Neuronal stem cell (in vitro differentiated cells): ENCODE data around the gene MCC.

Experiments
- DNase-seq: peaks from one replicate; pipeline ENCODE4 v3.0.0-alpha.2; 2013; ENCODE audit warnings: low spot score
- H2AFZ ChIP-seq: one replicate; pipeline ENCODE4 v1.6.1; 2013; ENCODE audit warnings: mild to moderate bottlenecking, low read length, inconsistent platforms
- H2AK5ac ChIP-seq: 2 replicates; pipeline ENCODE4 v1.6.1; 2013; ENCODE audit warnings: low read depth, mild to moderate bottlenecking, inconsistent platforms, low read length, moderate library complexity, mixed read lengths
- H2BK120ac ChIP-seq: 2 replicates; pipeline ENCODE4 v1.6.1; 2013; ENCODE audit warnings: low read depth, mild to moderate bottlenecking, inconsistent platforms, low read length, moderate library complexity, mixed read lengths
- H2BK12ac ChIP-seq: one replicate; pipeline ENCODE4 v1.6.1; 2013; ENCODE audit warnings: low read length, inconsistent platforms
- H2BK15ac ChIP-seq: 2 replicates; pipeline ENCODE4 v1.6.1; 2013; ENCODE audit warnings: mild to moderate bottlenecking, low read length, inconsistent platforms, mixed read lengths
- H2BK5ac ChIP-seq: one replicate; pipeline ENCODE4 v1.6.1; 2013; ENCODE audit warnings: inconsistent platforms, mild to moderate bottlenecking, low read length, moderate library complexity
- H3K14ac ChIP-seq: one replicate; pipeline ENCODE4 v1.6.1; 2013; ENCODE audit warnings: low read length, inconsistent platforms
- H3K18ac ChIP-seq: 2 replicates; pipeline ENCODE4 v1.6.1; 2013; ENCODE audit warnings: low read length, inconsistent platforms
- H3K23ac ChIP-seq: 2 replicates; pipeline ENCODE4 v1.6.1; 2013; ENCODE audit warnings: low read depth, mild to moderate bottlenecking, mixed read lengths, low read length, inconsistent platforms; ENCODE audit not compliant: poor library complexity
- H3K27ac ChIP-seq: replicated peaks from 3 replicates; pipeline ENCODE4 v1.5.1; 2013; ENCODE audit warnings: low read length, inconsistent platforms
- H3K27me3 ChIP-seq, 3 experiments: 2 replicates each; pipeline ENCODE4 v1.6.1; 2013; ENCODE audit warnings: low read length in 3 of 3, mild to moderate bottlenecking in 2 of 3, inconsistent platforms in 1 of 3, low read depth in 1 of 3, mixed read lengths in 1 of 3, moderate library complexity in 1 of 3; ENCODE audit not compliant: control insufficient read depth in 3 of 3, insufficient read depth in 3 of 3
- H3K36me3 ChIP-seq, 2 donors: replicated peaks in 1 of 2; 2 replicates each; pipeline ENCODE4 v1.6.1; 2013; ENCODE audit warnings: low read length in 2 of 2; ENCODE audit not compliant: control insufficient read depth in 2 of 2, insufficient read depth in 2 of 2
- H3K4ac ChIP-seq: 2 replicates; pipeline ENCODE4 v1.6.1; 2013; ENCODE audit warnings: inconsistent platforms, mild to moderate bottlenecking, low read length, moderate library complexity
- H3K4me1 ChIP-seq, 2 donors: 1 replicate in 1 of 2; 2 replicates in 1 of 2; pipeline ENCODE4 v1.6.1; 2013; ENCODE audit warnings: low read length in 2 of 2, low read depth in 1 of 2; ENCODE audit not compliant: control insufficient read depth in 2 of 2, insufficient read depth in 1 of 2
- H3K4me2 ChIP-seq: one replicate; pipeline ENCODE4 v1.6.1; 2013; ENCODE audit warnings: mild to moderate bottlenecking, low read length, inconsistent platforms; ENCODE audit not compliant: insufficient read depth, poor library complexity, severe bottlenecking
- H3K4me3 ChIP-seq, 2 donors: 2 replicates each; pipeline ENCODE4 v1.5.1; 2013; ENCODE audit warnings: low read length in 2 of 2, mild to moderate bottlenecking in 2 of 2, inconsistent platforms in 1 of 2, moderate library complexity in 1 of 2
- H3K79me1 ChIP-seq: one replicate; pipeline ENCODE4 v1.6.1; 2013; ENCODE audit warnings: low read depth, mild to moderate bottlenecking, inconsistent platforms, low read length, moderate library complexity
- H3K9ac ChIP-seq: one replicate; pipeline ENCODE4 v1.6.1; 2013; ENCODE audit warnings: mild to moderate bottlenecking, low read depth, low read length, inconsistent platforms; ENCODE audit not compliant: poor library complexity
- H3K9me3 ChIP-seq, 2 donors: replicated peaks in 1 of 2; 2 replicates each; pipeline versions ENCODE3 to v1.6.1; 2013; ENCODE audit warnings: low read length in 2 of 2, mild to moderate bottlenecking in 2 of 2, inconsistent platforms in 1 of 2, low read depth in 1 of 2, mixed read lengths in 1 of 2, moderate library complexity in 1 of 2; ENCODE audit not compliant: control insufficient read depth in 2 of 2, insufficient read depth in 1 of 2
- H4K8ac ChIP-seq: one replicate; pipeline ENCODE4 v1.6.1; 2013; ENCODE audit warnings: low read depth, mild to moderate bottlenecking, inconsistent platforms, low read length, moderate library complexity
- H4K91ac ChIP-seq: one replicate; pipeline ENCODE4 v1.6.1; 2013; ENCODE audit warnings: low read length, low read depth, mild to moderate bottlenecking, inconsistent platforms; ENCODE audit not compliant: poor library complexity
- WGBS, 2 donors: extraction: QIAGEN DNeasy Blood & Tissue Kit; methylation state at CpG; one replicate each; pipeline ENCODE4 v1.1.7; 2013; ENCODE audit warnings: missing lambda C conversion rate in 2 of 2, mixed read lengths in 1 of 2; ENCODE audit not compliant: insufficient read length in 2 of 2, insufficient replicate concordance in 1 of 2; ENCODE audit errors: extremely low coverage in 2 of 2; 5-methylcytosine and 5-hydroxymethylcytosine counted together

Gene MCC

GRCh38 chr5:113233606-113234005 lies 254.6 kb downstream of the MCC start:
- H3K27ac ChIP-seq: no peak overlapping the region
- H3K27me3 ChIP-seq: no peaks in the 10 kb centered on the region
- no peaks in the 10 kb centered on the region for H3K79me1 ChIP-seq
- H3K4me2 ChIP-seq: no peak overlapping the region
- DNase-seq: no peak
- no peaks in the 10 kb centered on the region for H3K36me3 ChIP-seq
- no CpG with 5 or more reads among the region's 1 CpG for WGBS, 2 donors
- no peak overlapping the region for H4K91ac ChIP-seq
- H2BK5ac ChIP-seq: no peak overlapping the region
- no peak overlapping the region for H4K8ac ChIP-seq
- no peak overlapping the region for H2AK5ac ChIP-seq
- H2BK120ac ChIP-seq: no peak overlapping the region
- no peak overlapping the region for H3K4ac ChIP-seq
- peaks cover 0 to 5% of the 10 kb centered on the region in 2 donors for H3K4me1 ChIP-seq
- no peak overlapping the region for H2BK12ac ChIP-seq
- no peak overlapping the region for H2AFZ ChIP-seq
- no peak overlapping the region for H3K14ac ChIP-seq
- no peaks in the 10 kb centered on the region for H3K9me3 ChIP-seq
- H3K9ac ChIP-seq: no peak overlapping the region
- no peak overlapping the region for H3K18ac ChIP-seq
- H3K4me3 ChIP-seq: no peak overlapping the region
- H3K23ac ChIP-seq: no peak overlapping the region
- no peak overlapping the region for H2BK15ac ChIP-seq

- H3K18ac ChIP-seq: no peak overlapping the region
- no peaks in the 10 kb centered on the region for H3K27me3 ChIP-seq
- H2AFZ ChIP-seq: no peak overlapping the region
- H2BK15ac ChIP-seq: no peak overlapping the region
- H2BK120ac ChIP-seq: no peak overlapping the region
- H3K4me2 ChIP-seq: no peak overlapping the region
- WGBS, 2 donors: no CpG with 5 or more reads among the region's 2 CpGs
- no peak overlapping the region for H2AK5ac ChIP-seq
- H3K4me1 ChIP-seq: peaks cover 0 to 2% of the 10 kb centered on the region in 2 donors
- H2BK12ac ChIP-seq: no peak overlapping the region
- H4K91ac ChIP-seq: no peak overlapping the region
- H3K36me3 ChIP-seq: no peaks in the 10 kb centered on the region
- H3K9me3 ChIP-seq: no peaks in the 10 kb centered on the region
- H3K79me1 ChIP-seq: no peaks in the 10 kb centered on the region
- DNase-seq: no peak
- H3K9ac ChIP-seq: no peak overlapping the region
- no peak overlapping the region for H2BK5ac ChIP-seq
- no peak overlapping the region for H4K8ac ChIP-seq
- H3K4ac ChIP-seq: no peak overlapping the region
- no peak overlapping the region for H3K23ac ChIP-seq
- H3K4me3 ChIP-seq: no peak overlapping the region
- H3K27ac ChIP-seq: no peak overlapping the region
- H3K14ac ChIP-seq: no peak overlapping the region
Observed at GRCh38 chr5:113232667-113233066, 255.6 kb downstream of the MCC start.

GRCh38 chr5:113232221-113232620 lies 256.0 kb downstream of the MCC start:
- no CpG with 5 or more reads among the region's 2 CpGs for WGBS, 2 donors
- DNase-seq: no peak
- no peak overlapping the region for H4K8ac ChIP-seq
- H3K18ac ChIP-seq: no peak overlapping the region
- H3K14ac ChIP-seq: no peak overlapping the region
- no peaks in the 10 kb centered on the region for H3K36me3 ChIP-seq
- H3K4me3 ChIP-seq: no peak overlapping the region
- H3K23ac ChIP-seq: no peak overlapping the region
- H2BK5ac ChIP-seq: no peak overlapping the region
- H3K27me3 ChIP-seq: no peaks in the 10 kb centered on the region
- H3K27ac ChIP-seq: no peak overlapping the region
- no peak overlapping the region for H2AFZ ChIP-seq
- H4K91ac ChIP-seq: no peak overlapping the region
- no peak overlapping the region for H3K9ac ChIP-seq
- H3K4ac ChIP-seq: no peak overlapping the region
- no peak overlapping the region for H2BK12ac ChIP-seq
- H2AK5ac ChIP-seq: no peak overlapping the region
- H3K4me1 ChIP-seq: no peaks in the 10 kb centered on the region
- H3K4me2 ChIP-seq: no peak overlapping the region
- H3K79me1 ChIP-seq: no peaks in the 10 kb centered on the region
- no peaks in the 10 kb centered on the region for H3K9me3 ChIP-seq
- no peak overlapping the region for H2BK120ac ChIP-seq
- no peak overlapping the region for H2BK15ac ChIP-seq

GRCh38 chr5:113231653-113232000 lies 256.6 kb downstream of the MCC start:
- Histone ChIP-seq H3K18ac (no peak overlapping the region), H3K27ac (no peak overlapping the region), H2BK120ac (no peak overlapping the region), H2AK5ac (no peak overlapping the region), H2BK12ac (no peak overlapping the region), H2BK5ac (no peak overlapping the region), H2BK15ac (no peak overlapping the region), H2AFZ (no peak overlapping the region), H3K14ac (no peak overlapping the region), H3K4me1 (no peaks in the 10 kb centered on the region), H3K9ac (no peak overlapping the region), H3K4me3 (no peak overlapping the region), H4K91ac (no peak overlapping the region), H3K36me3 (no peaks in the 10 kb centered on the region), H4K8ac (no peak overlapping the region), H3K9me3 (no peaks in the 10 kb centered on the region), H3K23ac (no peak overlapping the region), H3K79me1 (no peaks in the 10 kb centered on the region), H3K27me3 (no peaks in the 10 kb centered on the region), H3K4ac (no peak overlapping the region), H3K4me2 (no peak overlapping the region)
- no CpG with 5 or more reads among the region's 1 CpG for WGBS, 2 donors
- no peak for DNase-seq
